NCI-H187 treated with DMSO at 0.1 percent for 48 hours (cell line): Measurements from ENCODE around the gene ARHGAP21.

Experiments
- DNase-seq: peaks from one replicate; lab custom pipeline; 2025; lab: John Stamatoyannopoulos, UW

ARHGAP21 gene

GRCh38 chr10:24574161-24574560 is 149.5 kb downstream of the ARHGAP21 start:
- DNase-seq: no peak

DNA sequence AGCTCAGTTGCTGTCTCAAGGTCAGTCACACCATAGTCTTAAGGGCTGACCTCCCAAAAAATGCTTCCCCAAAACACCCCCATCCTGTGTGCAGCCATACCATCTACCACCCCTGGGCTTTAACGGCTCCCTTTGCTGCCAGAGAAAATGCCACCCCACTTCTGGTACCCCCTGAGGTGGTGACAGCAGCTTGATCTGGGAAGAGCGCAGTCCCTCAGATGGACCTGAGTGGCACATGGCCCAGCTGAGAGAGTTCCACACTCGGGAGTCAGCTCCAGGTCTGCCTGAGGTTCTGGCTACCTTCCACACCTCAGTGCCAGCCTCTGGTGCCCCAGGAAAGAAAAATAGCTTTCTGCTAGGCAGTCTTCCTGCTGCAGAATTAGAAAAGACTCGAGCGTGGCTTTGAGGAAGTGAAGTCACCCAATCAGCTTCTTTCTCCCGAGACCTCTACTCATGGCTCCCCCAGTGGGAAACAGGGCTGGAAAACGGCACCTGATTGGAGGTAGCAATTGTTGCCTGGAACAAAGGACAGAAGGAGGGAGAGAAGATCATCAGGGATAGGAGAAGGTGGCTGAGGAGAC is 151.7 kb downstream of the ARHGAP21 start:
- DNase-seq: no peak

DNA sequence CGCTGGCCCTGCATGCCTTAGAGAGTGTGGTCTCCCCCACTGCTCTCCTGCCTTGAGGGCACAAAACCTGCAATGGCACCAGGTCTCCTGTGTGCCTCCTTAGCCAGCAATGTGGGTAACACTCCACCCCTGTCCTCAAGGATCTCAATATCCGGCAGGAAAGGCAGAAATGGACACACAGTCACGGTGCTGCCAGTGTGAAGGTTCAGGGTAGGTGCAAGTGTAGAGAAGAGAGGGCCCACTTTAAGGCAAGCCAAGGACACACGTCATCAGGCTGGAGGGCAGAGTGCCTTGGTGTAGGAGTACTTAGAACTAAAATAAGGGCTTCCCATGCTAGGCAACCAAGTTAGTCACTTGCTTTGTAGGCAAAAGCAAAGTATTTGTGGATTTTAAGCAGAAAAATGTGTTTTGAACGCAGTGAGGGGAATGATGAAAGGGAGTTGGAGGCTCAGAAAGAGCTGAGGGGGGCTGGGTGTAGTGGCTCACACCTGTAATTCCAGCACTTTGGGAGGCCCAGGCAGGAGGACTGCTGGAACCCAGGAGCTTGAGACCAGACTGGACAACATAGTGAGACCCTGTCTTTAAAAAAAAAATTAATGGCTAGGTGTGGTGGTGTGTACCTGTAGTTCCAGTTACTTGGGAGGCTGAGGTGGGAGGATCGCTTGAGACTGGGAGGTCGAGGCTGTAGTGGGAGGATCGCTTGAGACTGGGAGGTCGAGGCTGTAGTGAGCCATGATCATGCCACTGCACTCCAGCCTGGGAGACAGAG is 152.8 kb downstream of the ARHGAP21 start:
- DNase-seq: no peak

GRCh38 chr10:24569828-24570657 is 153.6 kb downstream of the ARHGAP21 start:
- DNase-seq: no peak

DNA sequence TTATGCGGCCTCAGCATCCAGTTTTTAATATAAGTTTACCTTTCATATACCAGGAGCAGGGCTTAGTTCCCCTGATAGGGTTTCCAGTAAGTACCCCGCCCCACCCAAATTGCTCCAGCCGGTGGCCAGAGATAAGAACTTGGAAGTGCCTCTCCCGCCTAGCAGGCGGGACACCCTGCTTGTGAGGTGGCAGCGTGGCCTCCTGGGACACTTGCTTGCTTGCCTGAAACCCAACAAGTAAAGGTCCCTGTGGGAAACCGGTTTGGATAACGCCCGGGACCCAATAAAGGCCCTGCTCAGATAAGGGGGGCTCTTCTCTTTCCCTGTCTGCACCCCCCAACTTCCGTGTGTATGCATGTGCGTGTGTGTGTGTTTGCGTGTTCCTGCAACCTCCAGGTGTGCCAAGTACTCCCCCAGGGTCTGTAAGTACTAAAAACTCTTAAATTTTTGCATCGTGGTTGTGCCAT is 154.3 kb downstream of the ARHGAP21 start:
- DNase-seq: no peak

DNA sequence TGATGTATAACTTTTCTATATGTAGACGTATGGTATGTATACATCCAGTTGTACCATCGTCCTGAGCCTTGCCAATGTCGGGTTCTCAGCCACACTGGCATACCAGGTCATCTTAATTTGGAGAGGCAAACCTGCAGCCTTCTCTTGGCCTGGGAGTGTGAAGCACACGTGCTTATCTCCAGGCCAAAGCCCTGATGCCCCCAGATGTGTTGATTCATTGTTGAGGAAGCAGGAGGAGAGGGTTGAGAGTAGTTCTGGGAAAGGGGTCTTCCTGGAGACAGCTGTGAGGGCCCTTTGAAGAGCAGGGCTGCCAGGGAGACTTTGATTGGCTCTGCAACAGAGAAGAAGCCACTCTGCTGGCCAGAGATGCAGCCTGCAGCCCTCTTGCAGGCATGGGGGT is 155.6 kb downstream of the ARHGAP21 start:
- no peak for DNase-seq

- no peak for DNase-seq
Measured at GRCh38 chr10:24561453-24561852, 162.2 kb downstream of the ARHGAP21 start.

DNA sequence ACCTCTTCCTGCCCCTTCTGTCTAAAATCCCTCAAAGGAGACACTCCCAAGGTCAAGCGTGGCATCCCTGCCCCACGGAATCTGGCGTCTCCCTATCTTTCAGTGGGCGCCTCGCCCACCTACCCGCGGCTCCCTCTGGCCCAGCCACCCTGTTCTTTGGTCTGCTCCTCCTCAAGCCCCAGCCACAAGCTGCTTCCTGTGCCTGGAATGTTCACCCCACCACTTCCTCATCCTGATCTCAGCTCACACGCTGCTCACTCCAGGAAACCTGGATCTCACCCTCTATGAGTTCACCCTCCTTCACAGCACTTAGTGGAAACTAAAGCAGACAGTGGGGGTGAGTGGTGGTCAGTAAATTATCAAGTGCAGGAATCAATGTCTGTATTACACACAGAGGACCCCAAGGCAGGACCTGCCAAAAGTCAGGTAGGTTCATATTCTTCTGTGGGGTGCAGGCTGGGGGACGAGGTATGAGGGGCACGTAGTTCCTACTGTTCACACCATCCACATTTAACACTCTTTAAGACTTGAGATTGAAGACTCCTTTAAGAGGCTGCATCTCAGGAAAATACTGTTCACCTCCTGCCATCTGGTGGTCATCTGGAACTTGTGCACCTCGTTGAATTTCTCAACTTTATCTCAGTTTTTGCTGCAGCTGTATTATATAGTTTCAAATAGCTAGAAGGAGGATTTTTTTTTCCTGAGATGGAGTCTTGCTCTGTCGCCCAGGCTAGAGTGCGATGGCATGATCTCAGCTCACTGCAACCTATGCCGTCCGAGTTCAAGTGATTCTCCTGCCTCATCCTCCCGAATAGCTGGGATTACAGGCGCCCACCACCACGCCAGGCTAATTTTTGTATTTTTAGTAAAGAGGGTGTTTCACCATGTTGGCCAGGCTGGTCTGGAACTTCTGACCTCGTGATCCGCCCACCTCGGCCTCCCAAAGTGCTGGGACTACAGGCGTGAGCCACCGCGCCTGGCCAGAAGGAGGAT is 166.6 kb downstream of the ARHGAP21 start:
- DNase-seq: no peak

DNA sequence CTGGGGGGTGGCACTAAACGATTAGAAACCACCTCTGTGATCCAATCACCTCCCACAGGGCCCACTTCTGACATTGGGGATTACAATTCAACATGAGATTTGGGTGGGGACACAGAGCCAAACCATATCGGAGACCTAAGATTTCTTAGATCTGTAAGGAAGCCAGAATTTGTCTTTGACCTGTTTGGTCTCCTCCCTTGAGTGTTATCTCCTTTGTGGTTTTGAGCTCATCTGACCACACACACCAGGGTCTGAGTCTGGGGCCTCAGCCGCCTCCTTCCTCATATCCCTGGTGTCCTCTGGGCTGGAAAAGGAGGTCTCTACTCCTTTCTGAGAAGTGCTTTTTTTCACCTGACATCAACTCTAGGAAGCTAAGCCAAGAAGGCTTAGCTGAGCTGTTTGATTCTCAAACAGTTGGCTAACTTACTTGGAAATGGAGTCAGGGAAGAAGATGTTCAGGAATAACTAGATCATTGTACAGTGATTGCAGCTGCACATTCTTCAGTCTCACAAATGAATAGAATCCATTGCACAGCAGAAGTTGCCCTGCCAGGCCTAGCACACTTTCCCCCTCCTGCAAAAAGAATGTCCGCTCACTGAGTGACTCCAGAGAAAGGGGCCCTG is 167.4 kb downstream of the ARHGAP21 start:
- DNase-seq: no peak

GRCh38 chr10:24554036-24554435 is 169.7 kb downstream of the ARHGAP21 start:
- DNase-seq: no peak

DNA sequence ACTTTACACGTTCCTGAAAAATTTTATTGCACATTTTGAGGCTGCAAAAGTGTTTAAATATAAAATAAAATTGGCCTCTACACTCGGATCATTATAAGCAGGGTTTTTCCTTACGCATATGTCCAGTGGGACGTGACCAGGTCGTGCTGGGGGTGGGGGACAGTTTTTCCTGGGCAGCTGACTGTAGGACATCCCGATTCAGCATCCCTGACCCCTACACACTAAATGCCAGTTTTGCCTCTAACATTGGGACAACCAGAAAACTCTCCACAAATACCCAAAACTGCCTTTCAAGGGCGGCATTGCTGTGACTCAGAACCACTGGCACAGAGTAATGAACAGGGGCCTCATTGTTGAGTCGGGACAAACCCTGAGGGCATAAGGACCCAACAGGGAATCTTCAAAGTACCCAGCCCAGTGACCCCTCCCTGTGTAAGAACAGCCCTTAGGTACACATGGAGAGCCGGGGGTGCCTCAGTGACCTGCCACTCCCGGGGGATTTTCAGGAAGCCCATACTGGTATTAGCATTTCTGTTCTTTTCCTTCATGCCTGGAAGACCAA is 170.6 kb downstream of the ARHGAP21 start:
- DNase-seq: no peak

DNA sequence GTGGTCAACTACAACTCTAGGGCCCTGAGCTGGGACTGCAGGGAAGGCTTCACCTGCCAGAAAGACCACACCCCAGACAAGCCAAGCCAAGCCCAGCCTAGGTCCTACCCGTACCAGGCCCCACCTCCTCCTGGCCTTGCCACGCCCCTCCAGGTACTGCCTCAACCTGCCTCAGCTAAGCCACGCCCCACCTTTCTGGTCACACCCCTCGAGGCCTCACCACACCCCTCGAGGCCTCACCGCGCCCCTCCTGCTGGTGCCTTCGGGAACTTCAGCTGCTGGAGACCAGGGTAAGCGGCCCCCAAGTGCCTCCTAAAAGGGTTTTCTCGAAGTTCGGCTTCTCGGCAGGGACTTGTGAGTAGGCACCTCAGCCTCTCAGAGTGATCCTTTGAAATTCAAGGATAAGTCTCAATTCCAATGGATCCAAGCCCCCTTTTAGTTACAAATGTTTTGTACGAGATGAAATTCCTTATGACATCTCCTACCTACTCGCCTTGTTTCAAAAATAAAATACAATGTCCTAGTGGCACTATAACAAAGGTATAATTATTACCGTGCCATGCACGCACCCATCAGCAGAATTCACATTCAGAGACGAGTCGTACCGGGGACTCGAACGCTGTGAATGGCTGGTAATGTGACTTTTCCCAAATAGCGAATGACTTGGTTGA is 171.2 kb downstream of the ARHGAP21 start:
- DNase-seq: no peak

GRCh38 chr10:24551161-24551560 is 172.5 kb downstream of the ARHGAP21 start:
- no peak for DNase-seq

- no peak for DNase-seq
Measured at GRCh38 chr10:24550680-24551079, 173.0 kb downstream of the ARHGAP21 start.

DNA sequence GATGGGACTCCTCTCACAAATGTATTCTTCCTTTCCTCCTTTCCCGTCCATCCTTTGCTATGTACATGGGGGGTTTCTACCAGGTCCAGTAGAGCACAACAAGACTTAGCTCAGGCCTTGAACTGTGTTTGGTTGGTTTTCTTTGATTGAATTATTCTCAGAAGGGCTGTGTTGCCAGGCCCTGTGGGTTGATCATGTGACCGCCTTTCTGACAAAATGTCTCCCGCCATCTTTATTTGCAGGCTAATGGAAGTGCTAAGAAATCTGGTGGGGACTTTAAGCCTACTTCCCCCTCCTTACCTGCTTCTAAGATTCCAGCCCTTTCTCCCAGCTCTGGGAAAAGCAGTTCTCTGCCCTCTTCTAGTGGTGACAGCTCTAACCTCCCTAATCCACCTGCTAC is 178.1 kb downstream of the ARHGAP21 start:
- no peak for DNase-seq

- DNase-seq: no peak
Measured at GRCh38 chr10:24544776-24545175, 178.9 kb downstream of the ARHGAP21 start.

DNA sequence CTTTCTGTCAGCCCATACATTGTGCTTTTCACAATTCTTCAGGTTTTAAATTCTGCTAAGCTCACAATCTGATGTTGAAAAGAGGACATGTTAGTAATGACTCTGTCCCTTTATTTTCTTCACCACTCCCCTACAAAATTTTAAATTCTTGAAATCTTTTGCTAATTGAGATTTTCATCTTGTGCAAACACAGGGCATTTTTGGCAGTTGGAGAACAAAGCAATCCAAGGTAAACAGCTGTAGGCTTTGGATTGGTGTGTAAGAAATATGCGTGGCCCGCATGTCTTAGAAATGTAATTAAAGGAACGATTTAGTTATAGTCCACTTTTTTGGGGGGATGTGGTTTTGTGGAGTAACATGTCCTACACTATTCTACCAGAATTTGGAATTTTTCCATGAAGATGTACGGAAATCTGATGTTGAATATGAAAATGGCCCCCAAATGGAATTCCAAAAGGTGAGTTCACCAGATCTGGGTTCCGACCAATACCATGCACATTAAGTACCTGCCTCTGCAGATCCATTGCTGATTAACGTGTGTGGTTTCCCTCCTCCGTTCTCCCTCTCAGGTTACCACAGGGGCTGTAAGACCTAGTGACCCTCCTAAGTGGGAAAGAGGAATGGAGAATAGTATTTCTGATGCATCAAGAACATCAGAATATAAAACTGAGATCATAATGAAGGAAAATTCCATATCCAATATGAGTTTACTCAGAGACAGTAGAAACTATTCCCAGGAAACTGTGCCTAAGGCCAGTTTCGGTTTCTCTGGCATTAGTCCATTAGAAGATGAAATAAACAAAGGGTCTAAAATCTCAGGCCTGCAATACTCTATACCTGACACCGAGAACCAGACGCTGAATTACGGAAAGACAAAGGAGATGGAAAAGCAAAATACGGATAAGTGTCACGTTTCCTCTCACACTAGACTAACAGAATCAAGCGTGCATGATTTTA is 181.1 kb downstream of the ARHGAP21 start:
- DNase-seq: no peak

DNA sequence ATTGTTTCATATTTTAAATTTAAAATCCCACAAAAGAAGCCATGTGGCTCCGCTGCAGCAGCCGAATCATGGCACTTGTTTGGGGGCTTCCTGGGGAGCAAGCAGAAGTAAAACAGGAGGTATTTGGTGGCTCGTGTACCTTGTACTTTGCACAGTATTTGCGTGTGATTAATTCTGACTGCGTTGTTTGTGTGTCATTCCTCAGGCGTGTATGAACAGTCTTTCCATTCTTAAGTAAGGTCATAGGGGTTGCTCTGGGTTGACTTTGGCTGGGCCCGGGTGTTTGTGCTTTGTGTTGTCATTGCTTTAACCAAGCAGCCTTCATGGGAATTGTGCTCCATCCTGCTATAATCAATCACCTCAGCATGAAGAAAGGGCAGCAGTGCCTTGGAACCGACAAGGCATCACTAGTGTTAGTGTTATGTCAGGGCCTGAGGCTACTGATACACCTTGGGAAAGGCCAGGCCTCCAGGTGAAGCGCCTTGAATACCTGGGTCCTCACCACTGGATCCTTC is 182.4 kb downstream of the ARHGAP21 start:
- no peak for DNase-seq

GRCh38 chr10:24536636-24537035 is 187.1 kb downstream of the ARHGAP21 start:
- no peak for DNase-seq
